ENCODE data around the gene KCNMA1.

GRCh38 chr10:77338143-77338542 lies 299.5 kb downstream of the KCNMA1 start:
- TF ChIP-seq CTCF (IDR thresholded peaks at IDR 0.05) (no peak), POLR2A (IDR thresholded peaks at IDR 0.05) (no peak), EP300 (IDR thresholded peaks at IDR 0.05) (no peak)
